HEK293T (cell line): ENCODE results near the gene ANKRD34A.

Experiments
- ARNT ChIP-seq: fragments of 450-650 bp; IDR thresholded peaks from 2 replicates; pipeline ENCODE4 v1.6.1; 2017; ENCODE audit warnings: mild to moderate bottlenecking
- BHLHE40 ChIP-seq: fragments of 450-650 bp; IDR thresholded peaks from 2 replicates; pipeline ENCODE4 v1.6.1; 2016; ENCODE audit warnings: mild to moderate bottlenecking, moderate library complexity, borderline replicate concordance
- FOXA1 ChIP-seq: fragments of 450-650 bp; IDR thresholded peaks from 2 replicates; pipeline ENCODE4 v1.6.1; 2016; ENCODE audit warnings: mild to moderate bottlenecking
- FOXK2 ChIP-seq: fragments of 450-650 bp; IDR thresholded peaks from 2 replicates; pipeline ENCODE4 v1.6.1; 2016; ENCODE audit warnings: mild to moderate bottlenecking
- FOXM1 ChIP-seq: fragments of 450-650 bp; IDR thresholded peaks from 2 replicates; pipeline ENCODE4 v1.6.1; 2017; ENCODE audit warnings: mild to moderate bottlenecking, borderline replicate concordance
- HDGF ChIP-seq: fragments of 450-650 bp; IDR thresholded peaks from 2 replicates; pipeline ENCODE4 v1.6.1; 2017; ENCODE audit warnings: antibody characterized with exemption, borderline replicate concordance
- L3MBTL2 ChIP-seq: fragments of 450-650 bp; conservative IDR thresholded peaks from 2 replicates; pipeline ENCODE4 v1.6.1; 2016; ENCODE audit warnings: mild to moderate bottlenecking
- NFRKB ChIP-seq: fragments of 450-650 bp; IDR thresholded peaks from 2 replicates; pipeline ENCODE4 v1.6.1; 2016; ENCODE audit warnings: mild to moderate bottlenecking, moderate library complexity
- SUZ12 ChIP-seq: fragments of 450-650 bp; IDR thresholded peaks from 2 replicates; pipeline ENCODE4 v1.6.1; 2016; ENCODE audit warnings: mild to moderate bottlenecking
- TARDBP ChIP-seq: fragments of 450-650 bp; IDR thresholded peaks from 2 replicates; pipeline ENCODE4 v1.6.1; 2016
- ZNF384 ChIP-seq: fragments of 450-650 bp; IDR thresholded peaks from 2 replicates; pipeline ENCODE4 v1.6.1; 2016

DNA sequence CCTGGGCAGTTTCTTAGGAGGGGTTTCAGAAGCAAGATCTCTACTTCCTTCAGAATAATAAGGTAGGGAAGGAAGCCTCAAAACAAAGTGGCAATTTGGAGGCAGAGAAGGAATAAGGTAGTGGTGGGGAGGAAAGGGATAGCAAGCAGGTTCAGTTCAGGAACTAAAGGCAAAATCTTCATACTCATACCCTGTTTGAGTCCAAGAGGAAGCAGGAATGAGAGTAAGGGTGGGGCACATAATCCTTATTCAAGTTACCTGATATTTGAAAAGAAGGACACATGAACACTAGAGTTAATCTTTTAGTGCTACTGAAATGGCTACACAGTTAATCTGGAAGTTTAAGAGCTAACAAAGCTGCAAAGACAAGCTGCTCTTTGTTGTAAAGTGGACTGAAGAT is 28.7 kb downstream of the ANKRD34A start:
- TF ChIP-seq HDGF (no peak), TARDBP (no peak), ZNF384 (no peak), NFRKB (no peak), FOXA1 (no peak), BHLHE40 (no peak), L3MBTL2 (no peak), SUZ12 (no peak), ARNT (no peak), FOXM1 (no peak), FOXK2 (no peak)
